ENCODE results near the gene SLC35D3.

DNA sequence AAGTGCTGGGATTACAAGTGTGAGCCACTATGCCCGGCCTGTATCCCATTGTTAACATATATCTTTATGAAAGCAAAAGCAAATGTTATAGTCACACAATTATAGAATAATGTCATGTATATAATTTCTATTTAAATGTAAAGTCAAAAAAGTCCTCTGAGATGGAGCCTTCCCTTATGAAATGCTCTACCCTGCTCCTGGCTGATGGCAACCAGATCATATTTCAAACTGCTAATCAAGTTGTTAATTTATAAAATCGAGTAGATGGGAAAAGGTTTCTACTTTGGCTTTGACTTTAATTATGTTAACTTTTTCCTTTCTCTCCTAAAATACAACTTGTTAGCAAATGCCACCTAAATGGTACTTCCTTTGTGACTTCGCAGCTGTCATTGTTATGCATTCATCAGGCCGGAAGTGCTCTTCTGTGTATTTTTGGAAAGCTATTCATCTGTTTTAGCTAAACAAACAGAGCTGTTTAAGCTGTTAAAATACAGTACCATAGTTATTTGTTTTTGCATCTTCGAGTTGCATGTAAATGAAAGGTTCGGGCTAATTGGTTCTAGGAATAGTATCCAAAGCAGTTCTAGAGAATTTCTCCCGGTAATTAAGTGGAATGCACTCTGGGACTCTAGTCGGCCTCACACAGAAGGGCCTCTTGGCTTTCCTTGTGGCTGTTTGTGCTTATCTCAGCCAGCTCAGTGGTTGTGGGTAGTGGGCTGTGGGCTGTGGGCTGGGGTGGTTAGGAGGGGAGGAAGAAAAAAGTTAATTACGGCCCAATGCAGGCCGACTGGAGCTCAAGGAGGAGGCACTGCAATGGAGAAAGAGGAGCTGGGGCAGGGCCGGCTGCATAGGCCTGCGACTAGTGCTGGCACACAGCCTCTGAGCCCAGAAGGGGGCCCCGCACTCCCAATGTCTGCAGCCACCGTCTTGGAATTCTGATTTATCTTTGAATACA is 34.8 kb downstream of the SLC35D3 start:
- TF ChIP-seq POLR2A (IDR thresholded peaks at IDR 0.05) (no peak), EP300 (IDR thresholded peaks at IDR 0.05) (no peak)
- TF ChIP-seq, protein P1, sequence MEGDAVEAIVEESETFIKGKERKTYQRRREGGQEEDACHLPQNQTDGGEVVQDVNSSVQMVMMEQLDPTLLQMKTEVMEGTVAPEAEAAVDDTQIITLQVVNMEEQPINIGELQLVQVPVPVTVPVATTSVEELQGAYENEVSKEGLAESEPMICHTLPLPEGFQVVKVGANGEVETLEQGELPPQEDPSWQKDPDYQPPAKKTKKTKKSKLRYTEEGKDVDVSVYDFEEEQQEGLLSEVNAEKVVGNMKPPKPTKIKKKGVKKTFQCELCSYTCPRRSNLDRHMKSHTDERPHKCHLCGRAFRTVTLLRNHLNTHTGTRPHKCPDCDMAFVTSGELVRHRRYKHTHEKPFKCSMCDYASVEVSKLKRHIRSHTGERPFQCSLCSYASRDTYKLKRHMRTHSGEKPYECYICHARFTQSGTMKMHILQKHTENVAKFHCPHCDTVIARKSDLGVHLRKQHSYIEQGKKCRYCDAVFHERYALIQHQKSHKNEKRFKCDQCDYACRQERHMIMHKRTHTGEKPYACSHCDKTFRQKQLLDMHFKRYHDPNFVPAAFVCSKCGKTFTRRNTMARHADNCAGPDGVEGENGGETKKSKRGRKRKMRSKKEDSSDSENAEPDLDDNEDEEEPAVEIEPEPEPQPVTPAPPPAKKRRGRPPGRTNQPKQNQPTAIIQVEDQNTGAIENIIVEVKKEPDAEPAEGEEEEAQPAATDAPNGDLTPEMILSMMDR (IDR thresholded peaks at IDR 0.05): no peak

All from stomach (tissue), 4 donors.